ENCODE data around the gene CDK11A.

DNA sequence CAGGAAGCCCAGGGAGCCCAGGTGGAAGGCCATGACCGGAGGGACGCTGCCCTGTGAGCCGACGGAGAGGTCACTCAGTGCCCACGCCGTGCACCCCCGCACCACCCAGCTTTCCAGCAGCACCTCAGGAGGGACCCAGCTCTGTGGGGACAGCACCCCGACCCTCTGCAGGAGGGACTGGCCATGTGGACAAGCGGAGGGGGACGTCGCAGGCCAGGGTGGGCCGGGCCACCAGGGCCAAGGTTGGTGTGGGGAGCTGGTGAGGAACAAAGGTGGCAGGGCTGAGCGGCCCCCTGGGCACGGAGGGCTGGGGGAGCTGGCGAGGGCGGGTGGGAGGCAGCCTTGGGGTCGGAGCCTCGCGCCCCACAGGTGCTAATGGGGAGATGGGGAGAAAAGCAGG lies 31.3 kb upstream of the CDK11A start:
- TF ChIP-seq, protein P1, sequence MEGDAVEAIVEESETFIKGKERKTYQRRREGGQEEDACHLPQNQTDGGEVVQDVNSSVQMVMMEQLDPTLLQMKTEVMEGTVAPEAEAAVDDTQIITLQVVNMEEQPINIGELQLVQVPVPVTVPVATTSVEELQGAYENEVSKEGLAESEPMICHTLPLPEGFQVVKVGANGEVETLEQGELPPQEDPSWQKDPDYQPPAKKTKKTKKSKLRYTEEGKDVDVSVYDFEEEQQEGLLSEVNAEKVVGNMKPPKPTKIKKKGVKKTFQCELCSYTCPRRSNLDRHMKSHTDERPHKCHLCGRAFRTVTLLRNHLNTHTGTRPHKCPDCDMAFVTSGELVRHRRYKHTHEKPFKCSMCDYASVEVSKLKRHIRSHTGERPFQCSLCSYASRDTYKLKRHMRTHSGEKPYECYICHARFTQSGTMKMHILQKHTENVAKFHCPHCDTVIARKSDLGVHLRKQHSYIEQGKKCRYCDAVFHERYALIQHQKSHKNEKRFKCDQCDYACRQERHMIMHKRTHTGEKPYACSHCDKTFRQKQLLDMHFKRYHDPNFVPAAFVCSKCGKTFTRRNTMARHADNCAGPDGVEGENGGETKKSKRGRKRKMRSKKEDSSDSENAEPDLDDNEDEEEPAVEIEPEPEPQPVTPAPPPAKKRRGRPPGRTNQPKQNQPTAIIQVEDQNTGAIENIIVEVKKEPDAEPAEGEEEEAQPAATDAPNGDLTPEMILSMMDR (IDR thresholded peaks at IDR 0.05; ENCODE audit: control extremely low read depth in 1 of 3, insufficient read depth in 1 of 3, low read depth in 1 of 3, low read length in 3 of 3), result no peak
- no peak for TF ChIP-seq RXRA (IDR thresholded peaks at IDR 0.05; ENCODE audit: insufficient read depth, low read depth, low read length)
- no peak for TF ChIP-seq HDAC6 (IDR thresholded peaks at IDR 0.05; ENCODE audit: low read depth, low read length)
